Measurements from ENCODE around the gene APEX2. TPM values are rescaled to one million over a fixed set of nuclear protein-coding genes. Genes with fewer than 3 reads are reported as not detected.

APEX2 gene
- total RNA-seq (22.7 and 26.6 TPM in 2 replicates), polyA plus RNA-seq (54.1 and 55.9 TPM in 2 replicates), polyA minus RNA-seq (38.4 and 40.5 TPM in 2 replicates), Bru-seq, nascent RNA (percentile 73 among the genes with signal in this experiment), BruChase-seq, experiment 1, labeled RNA remaining after a 6-hour chase (percentile 74 among the genes with signal in this experiment), BruChase-seq, experiment 2, labeled RNA remaining after a 2-hour chase (percentile 77 among the genes with signal in this experiment)
- polyA plus RNA-seq (2011; cell fraction: cytosol; rRNA removed), result 37.9 and 38.1 TPM in 2 replicates
- polyA plus RNA-seq (2011; cell fraction: nucleus; rRNA removed), result 24.7 and 27.7 TPM in 2 replicates
- polyA plus RNA-seq (2012), result 22.3 and 25.7 TPM in 2 replicates
- 51.8 TPM for polyA minus RNA-seq (2011; cell fraction: cytosol; rRNA and poly(A)+ RNA removed)
- polyA minus RNA-seq (2011; cell fraction: nucleus; rRNA and poly(A)+ RNA removed), result 10.8 TPM in 2 replicates
- long read RNA-seq, transcript APEX2-201 (6 exons, 3,245 nt), result major isoform, 77 of 96 reads
- long read RNA-seq, partial matches to known transcripts, result 5 of 96 reads
- long read RNA-seq, other reads (novel, unspliced or antisense), result 10 of 96 reads

- peak within 1 kb of the TSS; percentile 89 for H3K9ac ChIP-seq (replicated peaks; ENCODE audit: extremely low read depth, insufficient read depth, low read length)
- no peaks in the 10 kb centered on the region for H3K9me3 ChIP-seq (replicated peaks; ENCODE audit: control insufficient read depth, insufficient read depth, low read length)
- peaks cover 19% of the 10 kb centered on the region for H3K79me2 ChIP-seq (ENCODE audit: control insufficient read depth, insufficient read depth, low read length)
- FAIRE-seq, result peak; percentile 100
- ChIA-PET POLR2A (interaction anchor here (1.5 to 1.8 kb wide), 3 partner anchors 9 to 360 kb away, joined by 5 to 15 read pairs (median 6); no protein-coding TSS in a partner anchor), CTCF (interaction anchor here (1.2 to 1.8 kb wide), 5 partner anchors 9 to 360 kb away, joined by 3 to 11 read pairs (median 7); no protein-coding TSS in a partner anchor)
- BruUV-seq (replicated peaks), result TSS peak; percentile 76
- dilution Hi-C loops (cut with MboI; ENCODE audit: extremely low pct_ligation_motif_present, low sequenced_read_pairs), result no loop called here
- no peaks in the 10 kb centered on the region for H3K9me1 ChIP-seq (replicated peaks; ENCODE audit: control insufficient read depth, extremely low read depth, insufficient read depth, low read length)
- H3K27ac ChIP-seq (ENCODE audit: insufficient read depth, low read depth, low read length), result peak within 1 kb of the TSS; percentile 90
- intact Hi-C loops (cut with micrococcal nuclease), result loop anchor here (1.0 to 5.0 kb wide), 3 partner anchors 161 to 361 kb away; partner anchors contain the start of gene MAGED2
- peaks cover 26% of the 10 kb centered on the region for H3K4me1 ChIP-seq (ENCODE audit: control insufficient read depth, extremely low read depth, insufficient read depth, low read length)
- TF ChIP-seq POLR2A (IDR thresholded peaks at IDR 0.05; ENCODE audit: low read depth, low read length) (peak; percentile 72), POLR2AphosphoS5 (IDR thresholded peaks at IDR 0.05; ENCODE audit: insufficient read depth, low read depth, low read length) (peak; percentile 58), MAX (IDR thresholded peaks at IDR 0.05; ENCODE audit: insufficient read depth, insufficient read length) (no peak), FOS (IDR thresholded peaks at IDR 0.05; ENCODE audit: borderline replicate concordance, insufficient read depth, low read length) (no peak)
- H3K27me3 ChIP-seq (ENCODE audit: control insufficient read depth in 2 of 2, insufficient read depth in 2 of 2, low read length in 2 of 2), result no peaks in the 10 kb centered on the region
- H3K4me2 ChIP-seq (ENCODE audit: insufficient read depth, low read length), result peak within 1 kb of the TSS; percentile 85
- peaks cover 3 to 4% of the 10 kb centered on the region in 2 experiments for H3K36me3 ChIP-seq (ENCODE audit: control insufficient read depth in 2 of 2, extremely low read depth in 1 of 2, insufficient read depth in 2 of 2, low read length in 2 of 2)
- no peaks in the 10 kb centered on the region for H4K20me1 ChIP-seq (replicated peaks; ENCODE audit: control insufficient read depth, extremely low read depth, insufficient read depth, low read length)
- peak; percentile 92 for DNase-seq (ENCODE audit: low read depth, low spot score)
- peak within 1 kb of the TSS; percentile 77 for H2AFZ ChIP-seq (ENCODE audit: low read depth, low read length)
- peak within 1 kb of the TSS; percentile 57 to 93 (median 74) for H3K4me3 ChIP-seq (replicated peaks in 1 of 3; ENCODE audit: insufficient read depth in 1 of 3, low read depth in 1 of 3, low read length in 3 of 3)
These were observed at the start of gene APEX2 for GRCh38 chrX:54999717-55000598. TSS of gene APEX2 (plus strand) at chrX:55000363. CDS start at chrX:55000423, 60 bp downstream.

All from endothelial cell of umbilical vein (primary cell).